ENCODE data around the gene RNF186. TPM values are rescaled to one million over a fixed set of nuclear protein-coding genes. Genes with fewer than 3 reads are reported as not detected.

RNF186 gene
- total RNA-seq, 2 experiments from 2014 or later, result not detected

DNA sequence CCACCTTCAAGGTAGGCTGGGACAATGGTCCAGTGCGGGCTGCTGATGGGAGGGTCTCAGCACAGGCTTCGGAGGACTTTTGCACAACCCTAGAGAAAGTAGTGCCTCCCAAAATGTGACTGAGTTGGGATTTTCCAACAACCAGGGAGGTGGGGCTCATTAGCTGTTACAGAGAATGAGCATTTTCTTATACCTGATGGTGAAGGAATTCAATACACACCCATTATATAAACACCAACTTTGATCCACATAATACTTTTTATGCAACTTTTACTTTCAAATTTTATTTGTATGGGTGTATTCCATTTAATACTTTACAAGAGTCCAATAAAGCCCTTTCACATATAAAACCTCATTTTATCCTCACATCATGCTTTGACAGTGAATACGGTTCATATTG lies 31.3 kb upstream of the RNF186 start:
- ChIA-PET CTCF (interaction anchor here (0.6 kb wide), 1 partner anchor 1064 kb away, joined by 3 read pairs; no protein-coding TSS in a partner anchor), POLR2A (no interaction called here)
- peaks cover 27% of the 10 kb centered on the region for H3K27me3 Mint-ChIP-seq
- no peak for DNase-seq
- H3K36me3 Mint-ChIP-seq (ENCODE audit: low read depth), result no peaks in the 10 kb centered on the region
- H3K4me1 Mint-ChIP-seq, result no peaks in the 10 kb centered on the region
- H3K4me3 Mint-ChIP-seq, result no peak overlapping the region
- no peak overlapping the region for H3K27ac Mint-ChIP-seq
- H3K9me3 Mint-ChIP-seq, result no peaks in the 10 kb centered on the region

DNA sequence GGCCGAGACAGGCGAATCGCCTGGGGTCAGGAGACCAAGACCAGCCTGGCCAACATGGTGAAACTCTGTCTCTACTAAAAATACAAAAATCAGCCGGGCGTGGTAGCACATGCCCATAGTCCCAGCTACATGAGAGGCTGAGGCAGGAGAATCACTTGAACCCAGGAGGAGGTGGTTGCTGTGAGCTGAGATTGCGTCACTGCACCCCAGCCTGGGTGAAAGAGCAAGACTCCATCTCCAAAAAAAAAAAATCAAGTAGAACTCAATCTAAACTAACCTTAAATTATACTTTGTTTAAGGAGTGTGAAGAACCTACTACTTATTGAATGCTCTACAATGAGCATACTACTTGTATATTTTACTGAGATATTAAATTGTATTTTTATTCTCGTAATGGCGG lies 30.5 kb upstream of the RNF186 start:
- POLR2A ChIA-PET, result no interaction called here
- Mint-ChIP-seq H3K9me3 (no peaks in the 10 kb centered on the region), H3K27ac (no peak overlapping the region)

GRCh38 chr1:19844731-19845495 lies 29.8 kb upstream of the RNF186 start:
- POLR2A ChIA-PET, result no interaction called here

More for the DNA sequence above, 30.5 kb upstream of the RNF186 start:
- H3K27me3 Mint-ChIP-seq, result peaks cover 30% of the 10 kb centered on the region
- DNase-seq, result no peak
- CTCF ChIA-PET, result interaction anchor here (0.5 to 0.6 kb wide), 2 partner anchors 56 to 1064 kb away, joined by 3 read pairs; no protein-coding TSS in a partner anchor
- no peak overlapping the region for H3K4me3 Mint-ChIP-seq
- H3K4me1 Mint-ChIP-seq, result no peaks in the 10 kb centered on the region
- H3K36me3 Mint-ChIP-seq (ENCODE audit: low read depth), result no peaks in the 10 kb centered on the region

DNA sequence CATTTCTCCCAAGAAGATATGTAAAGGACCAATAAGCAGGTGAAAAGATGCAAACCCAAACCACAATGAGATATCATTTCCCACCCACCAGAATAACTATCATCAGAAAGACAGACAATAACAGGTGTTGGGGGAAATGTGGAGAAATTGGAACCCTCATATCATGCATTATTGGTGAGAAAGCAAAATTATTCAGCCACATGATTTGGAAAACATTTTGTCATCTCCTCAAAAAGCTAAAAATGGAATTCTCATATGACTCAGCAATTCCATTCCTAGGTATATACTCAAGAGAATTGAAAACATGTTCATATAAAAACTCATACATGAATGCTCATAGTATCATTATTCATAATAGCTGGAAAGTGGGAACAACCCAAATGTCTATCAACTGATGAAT lies 25.1 kb upstream of the RNF186 start:
- Mint-ChIP-seq H3K36me3 (ENCODE audit: low read depth) (no peaks in the 10 kb centered on the region), H3K9me3 (no peaks in the 10 kb centered on the region), H3K27me3 (peaks cover 44% of the 10 kb centered on the region), H3K4me1 (no peaks in the 10 kb centered on the region), H3K27ac (no peak overlapping the region), H3K4me3 (no peak overlapping the region)
- ChIA-PET POLR2A (no interaction called here), CTCF (interaction anchor here (0.5 to 1.2 kb wide), 2 partner anchors 42 to 1174 kb away, joined by 3 to 6 read pairs; partner anchors contain the start of gene OTUD3)
- DNase-seq, result no peak

More at GRCh38 chr1:19844731-19845495, 29.8 kb upstream of the RNF186 start:
- H3K27ac Mint-ChIP-seq, result no peak overlapping the region
- H3K27me3 Mint-ChIP-seq, result peaks cover 32% of the 10 kb centered on the region
- no peak for DNase-seq
- H3K9me3 Mint-ChIP-seq, result no peaks in the 10 kb centered on the region
- H3K4me1 Mint-ChIP-seq, result no peaks in the 10 kb centered on the region
- no peak overlapping the region for H3K4me3 Mint-ChIP-seq
- H3K36me3 Mint-ChIP-seq (ENCODE audit: low read depth), result no peaks in the 10 kb centered on the region
- CTCF ChIA-PET, result no interaction called here

- POLR2A ChIA-PET, result no interaction called here
- H3K27me3 Mint-ChIP-seq, result peaks cover 38% of the 10 kb centered on the region
- CTCF ChIA-PET, result interaction anchor here (0.6 kb wide), 1 partner anchor 30 kb away, joined by 3 read pairs; no protein-coding TSS in a partner anchor
- H3K36me3 Mint-ChIP-seq (ENCODE audit: low read depth), result no peaks in the 10 kb centered on the region
- H3K9me3 Mint-ChIP-seq, result no peaks in the 10 kb centered on the region
- no peak overlapping the region for H3K4me3 Mint-ChIP-seq
- no peaks in the 10 kb centered on the region for H3K4me1 Mint-ChIP-seq
- H3K27ac Mint-ChIP-seq, result no peak overlapping the region
- DNase-seq, result no peak
Measured at GRCh38 chr1:19837866-19838265, 22.8 kb upstream of the RNF186 start.

- Mint-ChIP-seq H3K4me3 (no peak overlapping the region), H3K4me1 (no peaks in the 10 kb centered on the region), H3K9me3 (peaks cover 4% of the 10 kb centered on the region), H3K27ac (no peak overlapping the region), H3K36me3 (ENCODE audit: low read depth) (no peaks in the 10 kb centered on the region), H3K27me3 (peaks cover 38% of the 10 kb centered on the region)
- POLR2A ChIA-PET, result no interaction called here
- DNase-seq, result no peak
- CTCF ChIA-PET, result no interaction called here
Measured at GRCh38 chr1:19835578-19835977, 20.5 kb upstream of the RNF186 start.

- H3K27me3 Mint-ChIP-seq, result peaks cover 36% of the 10 kb centered on the region
- POLR2A ChIA-PET, result no interaction called here
Measured at GRCh38 chr1:19831441-19831840, 16.4 kb upstream of the RNF186 start.

DNA sequence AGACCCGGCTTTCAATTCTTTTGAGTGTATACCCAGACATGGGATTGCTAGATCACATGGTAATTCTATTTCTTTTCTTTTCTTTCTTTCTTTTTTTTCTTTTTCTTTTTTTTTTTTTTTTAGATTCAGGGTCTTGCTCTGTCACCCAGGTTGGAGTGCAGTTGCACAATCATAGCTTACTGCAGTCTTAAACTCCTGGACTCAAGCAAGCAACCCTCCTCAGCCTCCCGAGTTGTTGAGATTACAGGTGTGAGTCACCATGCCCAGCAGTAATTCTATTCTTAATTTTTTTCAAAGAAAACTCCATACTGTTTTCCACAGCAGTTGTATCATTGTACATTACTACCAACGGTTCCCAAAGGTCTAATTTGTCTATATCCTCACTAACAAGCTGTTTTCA lies 13.5 kb upstream of the RNF186 start:
- ChIA-PET POLR2A (interaction anchor here (0.6 kb wide), 1 partner anchor 611 kb away, joined by 3 read pairs; no protein-coding TSS in a partner anchor), CTCF (no interaction called here)
- Mint-ChIP-seq H3K4me3 (no peak overlapping the region), H3K36me3 (ENCODE audit: low read depth) (peaks cover 3% of the 10 kb centered on the region), H3K4me1 (peaks cover 5% of the 10 kb centered on the region), H3K27ac (no peak overlapping the region), H3K9me3 (peaks cover 7% of the 10 kb centered on the region), H3K27me3 (peaks cover 29% of the 10 kb centered on the region)
- DNase-seq, result no peak

More at GRCh38 chr1:19831441-19831840, 16.4 kb upstream of the RNF186 start:
- CTCF ChIA-PET, result no interaction called here
- no peak for DNase-seq
- Mint-ChIP-seq H3K9me3 (peaks cover 7% of the 10 kb centered on the region), H3K4me3 (no peak overlapping the region), H3K27ac (no peak overlapping the region), H3K36me3 (ENCODE audit: low read depth) (no peaks in the 10 kb centered on the region), H3K4me1 (no peaks in the 10 kb centered on the region)

DNA sequence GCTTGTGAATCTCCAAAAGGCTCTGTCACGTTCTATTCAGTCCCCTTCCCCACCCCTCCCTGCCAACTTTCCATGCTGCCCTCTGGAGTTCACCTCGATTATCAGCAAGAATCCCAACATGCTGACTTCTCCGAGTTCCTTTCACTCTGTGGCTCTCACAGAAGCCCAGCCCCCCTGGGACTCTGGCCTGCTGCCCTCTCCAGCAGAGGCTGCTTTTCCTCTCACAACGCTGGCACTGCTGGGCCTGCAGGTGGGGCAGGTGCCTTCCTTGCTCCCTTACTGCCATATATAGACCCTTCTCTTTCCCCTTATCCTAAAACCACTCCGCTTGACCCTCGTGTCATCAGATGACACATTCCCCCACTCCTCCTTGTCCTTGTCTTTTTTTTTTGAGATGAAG lies 10.2 kb upstream of the RNF186 start:
- Mint-ChIP-seq H3K9me3 (peaks cover 5% of the 10 kb centered on the region), H3K36me3 (ENCODE audit: low read depth) (peaks cover 3% of the 10 kb centered on the region), H3K27ac (no peak overlapping the region), H3K27me3 (peaks cover 25% of the 10 kb centered on the region), H3K4me1 (peaks cover 5% of the 10 kb centered on the region), H3K4me3 (no peak overlapping the region)
- ChIA-PET POLR2A (no interaction called here), CTCF (interaction anchor here (0.6 kb wide), 1 partner anchor 116 kb away, joined by 7 read pairs; no protein-coding TSS in a partner anchor)
- no peak for DNase-seq

DNA sequence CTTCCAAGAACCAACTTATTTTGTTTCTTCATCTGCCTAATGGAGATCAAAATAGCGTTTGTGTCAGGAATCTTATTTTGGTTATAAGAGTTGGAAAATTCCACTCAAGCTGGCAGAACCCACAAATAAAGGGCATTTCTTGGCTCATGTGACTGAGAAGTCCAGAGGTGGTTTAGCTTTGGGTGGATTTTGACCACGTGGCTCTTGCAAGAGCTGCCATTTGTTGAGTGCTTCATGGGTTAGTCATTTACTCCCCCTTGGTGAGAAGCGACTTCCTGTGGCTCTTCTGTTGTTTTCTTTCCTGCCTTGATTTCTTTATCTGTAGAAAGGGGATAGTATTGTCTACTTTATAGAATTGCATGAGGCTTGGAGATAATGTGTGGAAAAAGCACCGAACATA lies 9.5 kb upstream of the RNF186 start:
- H3K36me3 Mint-ChIP-seq (ENCODE audit: low read depth), result peaks cover 3% of the 10 kb centered on the region
- no peak for DNase-seq
- H3K27me3 Mint-ChIP-seq, result peaks cover 23% of the 10 kb centered on the region
- POLR2A ChIA-PET, result no interaction called here
- no peak overlapping the region for H3K4me3 Mint-ChIP-seq
- peaks cover 3% of the 10 kb centered on the region for H3K9me3 Mint-ChIP-seq
- H3K27ac Mint-ChIP-seq, result no peak overlapping the region
- H3K4me1 Mint-ChIP-seq, result peaks cover 5% of the 10 kb centered on the region
- CTCF ChIA-PET, result no interaction called here

DNA sequence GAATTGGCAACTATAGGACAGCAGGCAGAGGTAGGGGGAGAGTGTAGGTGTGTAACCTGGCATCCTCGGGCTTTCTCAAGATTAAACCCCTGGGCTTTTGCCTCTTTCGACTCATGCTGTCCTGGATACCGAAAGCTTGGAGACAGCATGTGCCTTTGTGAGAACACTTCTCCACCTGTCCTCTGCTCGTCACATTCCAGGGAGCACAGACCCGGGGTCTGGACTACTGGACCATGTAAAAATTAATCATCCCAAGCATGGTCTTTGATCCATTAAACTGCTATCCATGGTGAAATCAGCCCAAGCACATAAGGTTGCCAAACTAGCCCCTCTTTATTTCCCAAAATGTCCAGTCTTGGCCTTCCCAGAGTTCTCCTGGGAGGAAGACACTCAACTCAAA lies 9.0 kb upstream of the RNF186 start:
- peaks cover 3% of the 10 kb centered on the region for H3K36me3 Mint-ChIP-seq (ENCODE audit: low read depth)
- no peak overlapping the region for H3K4me3 Mint-ChIP-seq
- peaks cover 3% of the 10 kb centered on the region for H3K9me3 Mint-ChIP-seq
- POLR2A ChIA-PET, result no interaction called here
- no peak for DNase-seq
- no peak overlapping the region for H3K27ac Mint-ChIP-seq
- H3K27me3 Mint-ChIP-seq, result peaks cover 18% of the 10 kb centered on the region
- H3K4me1 Mint-ChIP-seq, result peaks cover 5% of the 10 kb centered on the region
- CTCF ChIA-PET, result interaction anchor here (0.7 kb wide), 1 partner anchor 483 kb away, joined by 4 read pairs; no protein-coding TSS in a partner anchor

GRCh38 chr1:19819701-19820100 lies 4.6 kb upstream of the RNF186 start:
- Mint-ChIP-seq H3K9me3 (peaks cover 3% of the 10 kb centered on the region), H3K4me3 (no peak overlapping the region), H3K4me1 (peaks cover 4% of the 10 kb centered on the region), H3K27me3 (peaks cover 6% of the 10 kb centered on the region), H3K27ac (no peak overlapping the region), H3K36me3 (ENCODE audit: low read depth) (no peaks in the 10 kb centered on the region)
- ChIA-PET CTCF (no interaction called here), POLR2A (no interaction called here)
- no peak for DNase-seq

- peaks cover 6% of the 10 kb centered on the region for H3K27me3 Mint-ChIP-seq
- ChIA-PET POLR2A (no interaction called here), CTCF (no interaction called here)
- no peak for DNase-seq
- no peak overlapping the region for H3K4me3 Mint-ChIP-seq
- H3K27ac Mint-ChIP-seq, result no peak overlapping the region
- H3K36me3 Mint-ChIP-seq (ENCODE audit: low read depth), result no peaks in the 10 kb centered on the region
- H3K4me1 Mint-ChIP-seq, result no peaks in the 10 kb centered on the region
- peaks cover 3% of the 10 kb centered on the region for H3K9me3 Mint-ChIP-seq
Measured at GRCh38 chr1:19818324-19818723, 3.2 kb upstream of the RNF186 start.

DNA sequence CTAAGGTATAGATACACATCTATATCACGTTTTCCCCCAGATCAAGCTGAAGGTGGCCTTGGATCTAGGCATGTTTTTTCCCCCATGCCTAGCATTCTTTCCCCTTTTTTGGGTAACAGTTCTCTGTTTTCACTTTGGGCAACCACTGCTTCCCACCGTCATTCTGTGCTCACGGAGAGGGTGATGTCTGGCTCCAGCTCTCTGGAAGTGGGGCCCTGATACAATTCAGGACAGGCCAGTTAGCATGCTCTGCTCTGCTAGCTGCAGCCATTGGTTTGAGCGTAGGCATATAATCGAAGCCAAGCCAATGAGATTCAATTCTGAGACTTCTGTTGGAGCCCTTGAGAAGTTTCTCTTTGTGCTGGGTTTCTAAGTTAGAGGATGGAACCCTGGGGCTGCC lies 2.1 kb upstream of the RNF186 start:
- no peaks in the 10 kb centered on the region for H3K4me1 Mint-ChIP-seq
- DNase-seq, result no peak
- peaks cover 6% of the 10 kb centered on the region for H3K27me3 Mint-ChIP-seq
- H3K9me3 Mint-ChIP-seq, result no peaks in the 10 kb centered on the region
- ChIA-PET CTCF (no interaction called here), POLR2A (no interaction called here)
- no peaks in the 10 kb centered on the region for H3K36me3 Mint-ChIP-seq (ENCODE audit: low read depth)
- H3K4me3 Mint-ChIP-seq, result no peak overlapping the region
- H3K27ac Mint-ChIP-seq, result no peak overlapping the region
